ENCODE data around the gene CAMK1D.
A peak's percentile ranks its signal among the peaks of the same experiment; 100 is the strongest.

The CAMK1D gene

DNA sequence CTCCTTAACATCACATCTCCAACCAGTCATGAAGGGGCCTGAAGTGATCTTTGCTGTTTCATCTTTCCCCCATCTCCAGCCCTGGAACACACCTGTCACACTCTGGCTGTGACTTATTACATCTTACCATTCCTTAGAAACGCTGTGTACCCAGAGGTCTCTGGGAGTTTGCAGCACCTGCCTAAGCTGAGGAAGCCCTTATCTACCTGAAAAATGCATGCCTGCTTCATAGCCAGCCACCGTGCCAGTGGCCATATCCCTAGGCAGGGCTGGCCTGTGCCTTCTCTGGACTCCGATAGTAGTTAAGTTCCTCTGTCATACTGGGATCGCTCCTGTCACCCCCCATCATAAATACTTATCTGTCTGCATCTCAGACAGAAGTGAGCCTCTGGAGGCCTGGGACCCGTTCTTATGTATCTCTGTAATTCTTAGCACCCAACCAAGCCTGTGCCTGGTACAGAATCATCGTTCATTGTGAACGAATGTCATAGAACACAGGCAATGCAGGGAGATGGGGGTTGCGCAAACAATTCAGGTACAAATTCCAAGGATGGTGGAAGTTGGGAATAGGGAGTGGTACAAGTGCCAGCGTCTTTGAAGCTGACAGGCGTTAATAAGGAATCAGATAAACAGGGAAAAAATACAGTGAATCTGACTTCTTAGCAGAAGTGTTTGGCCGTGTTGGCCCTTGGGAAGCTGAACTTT is 254.6 kb downstream of the CAMK1D start:
- DNase-seq = no peak

GRCh38 chr10:12605580-12606405 is 256.4 kb downstream of the CAMK1D start:
- DNase-seq = peak; percentile 82

- peak; percentile 18 for DNase-seq
Observed at GRCh38 chr10:12606461-12606860, 257.1 kb downstream of the CAMK1D start.

DNA sequence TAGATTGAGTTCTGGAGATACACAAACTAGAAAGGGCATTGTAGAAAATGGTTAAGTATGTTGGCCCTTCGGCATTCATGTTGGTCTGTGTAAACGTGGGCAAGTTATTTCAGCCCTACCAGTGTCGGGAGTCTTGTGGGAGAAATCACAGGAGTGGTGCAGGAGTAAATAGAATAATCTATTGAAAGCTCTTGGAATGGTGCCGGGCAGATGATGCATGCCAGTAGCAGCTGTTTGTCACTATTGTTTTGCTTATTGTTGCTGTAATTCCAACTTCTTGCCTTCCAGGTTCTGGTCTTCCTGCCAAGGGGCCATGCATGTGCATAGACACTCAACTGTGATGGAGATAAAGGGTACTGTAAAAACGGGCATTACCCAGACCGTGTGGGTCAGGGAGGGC is 259.4 kb downstream of the CAMK1D start:
- no peak for DNase-seq

DNA sequence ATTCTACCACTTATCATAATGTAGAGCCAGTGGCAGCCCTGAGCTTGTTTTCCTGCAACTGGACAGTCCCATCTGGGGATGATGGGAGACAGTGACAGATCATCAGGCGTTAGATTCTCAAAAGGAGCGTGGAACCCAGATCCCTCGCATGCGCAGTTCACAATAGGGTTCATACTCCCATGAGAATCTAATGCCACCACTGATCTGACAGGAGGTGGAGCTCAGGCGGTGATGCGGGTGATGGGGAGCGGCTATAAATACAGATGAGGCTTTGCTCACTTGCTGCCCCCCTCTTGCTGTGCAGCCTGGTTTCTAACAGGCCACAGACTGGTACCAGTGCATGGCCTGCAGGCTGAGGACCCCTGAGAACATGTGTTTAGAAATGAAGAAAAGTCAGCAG is 260.1 kb downstream of the CAMK1D start:
- DNase-seq = no peak

- DNase-seq = no peak
Observed at GRCh38 chr10:12613136-12613535, 263.8 kb downstream of the CAMK1D start.

- DNase-seq = no peak
Observed at GRCh38 chr10:12614177-12614995, 265.0 kb downstream of the CAMK1D start.

GRCh38 chr10:12615296-12616220 is 266.2 kb downstream of the CAMK1D start:
- no peak for DNase-seq

DNA sequence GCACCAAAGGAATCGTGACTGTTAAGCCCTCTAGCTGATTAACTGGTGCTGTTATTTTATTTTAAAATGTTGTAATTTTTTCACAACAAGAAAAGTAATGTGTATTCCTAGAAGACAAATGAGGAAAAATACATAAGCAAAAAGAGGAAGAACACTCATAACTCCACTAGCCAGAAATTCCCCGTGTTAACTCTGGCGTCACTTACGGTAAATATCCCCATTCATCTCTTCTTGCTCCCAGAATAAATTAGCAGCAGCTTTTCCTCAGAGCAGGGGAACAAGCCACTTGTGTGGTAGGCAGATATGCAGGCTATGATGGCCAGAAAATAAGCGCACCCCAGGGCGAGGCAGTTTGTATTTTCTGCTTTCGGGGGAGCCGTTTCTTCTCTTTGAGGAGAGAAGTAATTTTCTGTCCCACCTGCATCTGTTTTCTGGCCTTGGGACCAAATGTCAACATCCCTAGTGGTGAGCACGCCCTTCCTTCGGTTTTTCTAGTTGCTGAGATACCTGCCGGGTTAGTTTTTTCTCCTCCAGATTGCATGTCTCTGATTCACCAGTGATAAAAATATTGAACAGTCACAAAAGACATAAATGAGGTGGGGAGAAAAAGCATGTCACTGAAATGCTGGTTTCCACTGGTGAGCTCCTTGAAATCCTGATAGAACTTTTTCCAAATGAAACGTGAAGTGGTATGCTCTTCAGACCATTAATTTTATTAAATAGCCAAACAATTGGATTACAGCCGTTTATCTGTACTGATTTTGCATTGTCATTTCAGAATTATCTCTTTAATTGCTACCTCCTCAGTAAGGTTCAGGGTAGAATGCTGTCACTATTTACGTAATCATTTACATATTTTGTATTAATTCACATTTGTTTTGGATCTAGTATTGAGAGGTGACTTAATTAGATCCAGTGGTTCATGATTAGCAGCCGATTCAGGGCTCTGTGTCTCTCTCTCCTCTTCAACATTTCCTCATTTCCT is 268.1 kb downstream of the CAMK1D start:
- no peak for DNase-seq

DNA sequence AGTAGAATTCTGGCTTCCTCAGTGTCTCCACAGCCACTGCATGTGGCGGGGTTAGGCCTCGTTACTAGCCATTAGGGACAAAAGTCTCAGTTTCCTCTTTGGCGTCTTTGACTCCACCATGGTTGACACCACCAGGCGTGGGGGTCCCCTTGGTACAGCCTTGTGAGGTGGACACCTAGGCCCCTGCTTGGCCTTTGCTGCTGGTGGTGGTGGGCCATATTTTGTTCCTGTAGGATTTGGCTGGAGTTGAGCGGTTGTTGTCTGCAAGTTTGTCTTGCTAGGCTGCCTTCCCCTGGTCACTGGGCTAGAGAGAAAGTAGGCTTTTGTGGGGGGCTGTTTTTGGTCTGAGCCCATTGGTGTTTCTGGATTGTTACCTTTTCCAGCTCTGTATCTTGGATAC is 272.7 kb downstream of the CAMK1D start:
- DNase-seq = no peak

GRCh38 chr10:12622691-12623090 is 273.3 kb downstream of the CAMK1D start:
- no peak for DNase-seq

DNA sequence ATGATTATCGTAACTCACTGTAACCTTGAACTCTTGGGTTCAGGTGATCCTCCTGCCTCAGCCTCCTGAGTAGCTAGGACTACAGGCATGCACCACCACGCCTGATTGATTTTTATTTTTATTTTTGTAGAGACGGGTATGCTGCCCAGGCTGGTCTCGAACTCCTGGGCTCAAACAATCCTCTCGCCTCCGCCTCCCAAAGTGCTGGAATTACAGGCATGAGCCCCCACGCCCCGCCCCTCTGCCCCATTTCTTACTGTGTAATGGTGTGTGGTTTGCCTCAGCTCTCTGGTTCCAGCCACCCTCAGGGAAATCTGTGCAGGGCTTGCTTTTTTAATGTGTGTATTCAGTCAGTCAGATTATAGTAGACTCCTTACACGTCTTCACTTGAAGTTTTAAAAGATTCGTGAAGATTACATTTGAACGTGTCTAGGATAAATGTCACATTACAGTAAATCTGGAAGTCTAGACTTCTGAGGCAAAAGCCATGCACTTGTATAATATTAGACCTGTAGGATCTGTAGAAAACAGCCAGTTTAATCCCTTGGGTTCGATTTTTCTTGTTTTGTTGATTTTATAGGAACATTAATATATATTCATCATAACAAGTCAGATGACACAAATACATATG is 276.2 kb downstream of the CAMK1D start:
- no peak for DNase-seq

DNA sequence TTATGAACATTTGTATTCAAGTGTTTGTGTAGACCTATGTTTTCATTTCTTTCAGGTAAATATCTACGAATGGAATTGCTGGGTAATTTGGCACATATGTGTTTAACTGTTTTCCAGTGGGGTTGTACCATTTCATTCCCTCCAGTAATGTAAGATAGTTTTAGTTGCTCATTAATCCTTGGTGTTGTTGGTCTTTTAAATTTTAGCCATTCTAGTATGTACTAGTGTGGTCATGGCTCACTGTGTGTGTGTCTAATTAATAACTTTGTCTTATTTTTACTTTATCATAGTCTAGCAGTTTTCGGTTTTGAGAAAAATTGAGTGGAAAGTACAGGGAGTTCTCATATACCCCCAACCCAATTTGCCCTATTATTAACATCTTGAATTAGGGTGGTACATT is 278.8 kb downstream of the CAMK1D start:
- no peak for DNase-seq

- DNase-seq = peak; percentile 39
Observed at GRCh38 chr10:12628964-12629766, 279.8 kb downstream of the CAMK1D start.

- DNase-seq = no peak
Observed at GRCh38 chr10:12629767-12630165, 280.4 kb downstream of the CAMK1D start.

- no peak for DNase-seq
Observed at GRCh38 chr10:12631216-12631615, 281.9 kb downstream of the CAMK1D start.

- no peak for DNase-seq
Observed at GRCh38 chr10:12631787-12632562, 282.6 kb downstream of the CAMK1D start.

GRCh38 chr10:12633776-12634620 is 284.7 kb downstream of the CAMK1D start:
- no peak for DNase-seq
